GM12878 (cell line): ENCODE data around the gene RAP2B. TPM values are rescaled to one million over a fixed set of nuclear protein-coding genes. Genes with fewer than 3 reads are reported as not detected.

ENCODE experiments used
- CREB1 ChIP-seq: IDR thresholded peaks from 2 replicates; pipeline ENCODE4 v1.6.1; 2012; ENCODE audit warnings: low read depth, mild to moderate bottlenecking, inconsistent platforms
- EP300 ChIP-seq, 2 experiments: fragments of 150-350 bp in 1 of 2; IDR thresholded peaks; 2 replicates each; pipeline ENCODE4 v1.6.1; 2011 to 2012; ENCODE audit warnings: low read depth in 2 of 2, low read length in 2 of 2, borderline replicate concordance in 1 of 2, improper control_type of control experiment in 1 of 2, inconsistent platforms in 1 of 2; ENCODE audit not compliant: control insufficient read depth in 1 of 2
- SPI1 ChIP-seq: IDR thresholded peaks from 2 replicates; pipeline ENCODE4 v1.6.1; 2011; ENCODE audit warnings: low read depth, mild to moderate bottlenecking, low read length, moderate library complexity, borderline replicate concordance; ENCODE audit not compliant: insufficient read depth
- polyA plus RNA-seq, 11 experiments: library from polyadenylated mRNA; depleted of rRNA in 4 of 11; unstranded in 6 of 11; stranded (reverse) in 5 of 11; fragments of >200 nt; fragmentation: Nextera tagmentation in 4 of 11; fragmentation: Illumina TruSeq in 1 of 11; extraction: Ambion mirVana in 4 of 11; extraction: Trizol in 1 of 11; gene quantifications; 1 replicate in 1 of 11; 2 replicates in 10 of 11; pipeline versions ENCODE4 v1.2.1 to v1.2.3, GENCODE V29; 2011 to 2016; ENCODE audit warnings: inconsistent platforms in 2 of 11, missing spikeins in 2 of 11, low read depth in 1 of 11
- total RNA-seq, 4 experiments: library from RNA; depleted of rRNA in 3 of 4; stranded (reverse); fragments of >200 nt in 3 of 4; fragmentation: Illumina TruSeq in 1 of 4; extraction: Trizol in 1 of 4; gene quantifications; 2 replicates each; pipeline versions ENCODE4 v1.2.1 to v1.2.3, GENCODE V29; 2013 to 2021
- TF ChIP-seq, protein P1 (sequence below): fragments of 450-650 bp; IDR thresholded peaks from 2 replicates; pipeline ENCODE4 v1.6.1; 2016; ENCODE audit warnings: mild to moderate bottlenecking, moderate library complexity, borderline replicate concordance
- TF ChIP-seq, protein P2 (sequence below): fragments of 450-650 bp; IDR thresholded peaks from 2 replicates; pipeline ENCODE4 v1.6.1; 2016; ENCODE audit warnings: mild to moderate bottlenecking
- TF ChIP-seq, protein P3 (sequence below): fragments of 450-650 bp; IDR thresholded peaks from 2 replicates; pipeline ENCODE4 v1.6.1; 2018; ENCODE audit warnings: borderline replicate concordance, mild to moderate bottlenecking; ENCODE audit not compliant: partially characterized antibody
- TF ChIP-seq, protein P4 (sequence below): IDR thresholded peaks from 2 replicates; pipeline ENCODE4 v1.6.1; 2012; ENCODE audit warnings: improper control_type of control experiment, low read depth, low read length; ENCODE audit not compliant: insufficient replicate concordance

Gene RAP2B
- total and polyA plus RNA-seq, 10 of the 15 experiments (the other 5 are each of a cell fraction or from before 2014, with no cell fraction given) = 5.9 to 21.3 (median 12.0) TPM

DNA sequence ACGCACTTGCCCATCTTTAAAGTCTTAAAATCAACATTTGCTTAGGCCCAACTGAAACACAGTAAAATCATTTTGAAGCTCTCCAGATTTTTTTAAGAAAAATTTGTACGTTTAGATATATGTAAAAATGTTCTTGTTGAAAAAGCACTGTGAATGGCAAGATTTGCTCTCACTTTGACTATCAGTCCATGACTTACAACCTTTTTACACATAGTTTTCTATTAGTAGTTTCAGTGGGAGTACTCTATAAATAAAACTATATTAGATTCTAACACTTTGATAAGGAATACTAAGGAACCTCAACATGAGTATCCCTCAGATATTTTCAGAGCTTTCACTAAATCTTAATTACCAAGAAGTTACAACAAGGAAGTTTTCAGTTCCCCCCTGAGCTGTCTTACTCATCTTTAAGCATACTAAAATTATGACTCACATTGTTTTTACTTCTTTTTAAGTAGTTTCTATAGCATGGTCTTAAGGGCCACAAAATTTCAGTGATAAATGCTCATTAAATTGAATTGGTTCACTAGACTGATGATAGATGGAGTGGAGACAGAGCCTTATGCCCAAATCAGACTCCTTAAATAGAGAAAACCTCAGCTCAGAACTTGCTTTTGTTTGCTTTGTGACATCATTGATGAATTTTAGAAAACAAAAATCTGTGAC, 31.6 kb upstream of the RAP2B start (continued):
- TF ChIP-seq, protein P1, sequence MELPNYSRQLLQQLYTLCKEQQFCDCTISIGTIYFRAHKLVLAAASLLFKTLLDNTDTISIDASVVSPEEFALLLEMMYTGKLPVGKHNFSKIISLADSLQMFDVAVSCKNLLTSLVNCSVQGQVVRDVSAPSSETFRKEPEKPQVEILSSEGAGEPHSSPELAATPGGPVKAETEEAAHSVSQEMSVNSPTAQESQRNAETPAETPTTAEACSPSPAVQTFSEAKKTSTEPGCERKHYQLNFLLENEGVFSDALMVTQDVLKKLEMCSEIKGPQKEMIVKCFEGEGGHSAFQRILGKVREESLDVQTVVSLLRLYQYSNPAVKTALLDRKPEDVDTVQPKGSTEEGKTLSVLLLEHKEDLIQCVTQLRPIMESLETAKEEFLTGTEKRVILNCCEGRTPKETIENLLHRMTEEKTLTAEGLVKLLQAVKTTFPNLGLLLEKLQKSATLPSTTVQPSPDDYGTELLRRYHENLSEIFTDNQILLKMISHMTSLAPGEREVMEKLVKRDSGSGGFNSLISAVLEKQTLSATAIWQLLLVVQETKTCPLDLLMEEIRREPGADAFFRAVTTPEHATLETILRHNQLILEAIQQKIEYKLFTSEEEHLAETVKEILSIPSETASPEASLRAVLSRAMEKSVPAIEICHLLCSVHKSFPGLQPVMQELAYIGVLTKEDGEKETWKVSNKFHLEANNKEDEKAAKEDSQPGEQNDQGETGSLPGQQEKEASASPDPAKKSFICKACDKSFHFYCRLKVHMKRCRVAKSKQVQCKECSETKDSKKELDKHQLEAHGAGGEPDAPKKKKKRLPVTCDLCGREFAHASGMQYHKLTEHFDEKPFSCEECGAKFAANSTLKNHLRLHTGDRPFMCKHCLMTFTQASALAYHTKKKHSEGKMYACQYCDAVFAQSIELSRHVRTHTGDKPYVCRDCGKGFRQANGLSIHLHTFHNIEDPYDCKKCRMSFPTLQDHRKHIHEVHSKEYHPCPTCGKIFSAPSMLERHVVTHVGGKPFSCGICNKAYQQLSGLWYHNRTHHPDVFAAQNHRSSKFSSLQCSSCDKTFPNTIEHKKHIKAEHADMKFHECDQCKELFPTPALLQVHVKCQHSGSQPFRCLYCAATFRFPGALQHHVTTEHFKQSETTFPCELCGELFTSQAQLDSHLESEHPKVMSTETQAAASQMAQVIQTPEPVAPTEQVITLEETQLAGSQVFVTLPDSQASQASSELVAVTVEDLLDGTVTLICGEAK = no peak
- TF ChIP-seq, protein P2, sequence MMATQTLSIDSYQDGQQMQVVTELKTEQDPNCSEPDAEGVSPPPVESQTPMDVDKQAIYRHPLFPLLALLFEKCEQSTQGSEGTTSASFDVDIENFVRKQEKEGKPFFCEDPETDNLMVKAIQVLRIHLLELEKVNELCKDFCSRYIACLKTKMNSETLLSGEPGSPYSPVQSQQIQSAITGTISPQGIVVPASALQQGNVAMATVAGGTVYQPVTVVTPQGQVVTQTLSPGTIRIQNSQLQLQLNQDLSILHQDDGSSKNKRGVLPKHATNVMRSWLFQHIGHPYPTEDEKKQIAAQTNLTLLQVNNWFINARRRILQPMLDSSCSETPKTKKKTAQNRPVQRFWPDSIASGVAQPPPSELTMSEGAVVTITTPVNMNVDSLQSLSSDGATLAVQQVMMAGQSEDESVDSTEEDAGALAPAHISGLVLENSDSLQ = peak; percentile 59; the same call in 1 of the 2 replicates
- TF ChIP-seq, protein P3, sequence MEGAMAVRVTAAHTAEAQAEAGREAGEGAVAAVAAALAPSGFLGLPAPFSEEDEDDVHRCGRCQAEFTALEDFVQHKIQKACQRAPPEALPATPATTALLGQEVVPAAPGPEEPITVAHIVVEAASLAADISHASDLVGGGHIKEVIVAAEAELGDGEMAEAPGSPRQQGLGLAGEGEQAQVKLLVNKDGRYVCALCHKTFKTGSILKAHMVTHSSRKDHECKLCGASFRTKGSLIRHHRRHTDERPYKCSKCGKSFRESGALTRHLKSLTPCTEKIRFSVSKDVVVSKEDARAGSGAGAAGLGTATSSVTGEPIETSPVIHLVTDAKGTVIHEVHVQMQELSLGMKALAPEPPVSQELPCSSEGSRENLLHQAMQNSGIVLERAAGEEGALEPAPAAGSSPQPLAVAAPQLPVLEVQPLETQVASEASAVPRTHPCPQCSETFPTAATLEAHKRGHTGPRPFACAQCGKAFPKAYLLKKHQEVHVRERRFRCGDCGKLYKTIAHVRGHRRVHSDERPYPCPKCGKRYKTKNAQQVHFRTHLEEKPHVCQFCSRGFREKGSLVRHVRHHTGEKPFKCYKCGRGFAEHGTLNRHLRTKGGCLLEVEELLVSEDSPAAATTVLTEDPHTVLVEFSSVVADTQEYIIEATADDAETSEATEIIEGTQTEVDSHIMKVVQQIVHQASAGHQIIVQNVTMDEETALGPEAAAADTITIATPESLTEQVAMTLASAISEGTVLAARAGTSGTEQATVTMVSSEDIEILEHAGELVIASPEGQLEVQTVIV = no peak
- TF ChIP-seq EP300 (IDR thresholded peaks at IDR 0.05; ENCODE audit: borderline replicate concordance in 1 of 2, control insufficient read depth in 1 of 2, low read depth in 2 of 2, low read length in 2 of 2) (peak; percentile 87 to 88), CREB1 (no peak), SPI1 (peak; percentile 93)
- TF ChIP-seq, protein P4, sequence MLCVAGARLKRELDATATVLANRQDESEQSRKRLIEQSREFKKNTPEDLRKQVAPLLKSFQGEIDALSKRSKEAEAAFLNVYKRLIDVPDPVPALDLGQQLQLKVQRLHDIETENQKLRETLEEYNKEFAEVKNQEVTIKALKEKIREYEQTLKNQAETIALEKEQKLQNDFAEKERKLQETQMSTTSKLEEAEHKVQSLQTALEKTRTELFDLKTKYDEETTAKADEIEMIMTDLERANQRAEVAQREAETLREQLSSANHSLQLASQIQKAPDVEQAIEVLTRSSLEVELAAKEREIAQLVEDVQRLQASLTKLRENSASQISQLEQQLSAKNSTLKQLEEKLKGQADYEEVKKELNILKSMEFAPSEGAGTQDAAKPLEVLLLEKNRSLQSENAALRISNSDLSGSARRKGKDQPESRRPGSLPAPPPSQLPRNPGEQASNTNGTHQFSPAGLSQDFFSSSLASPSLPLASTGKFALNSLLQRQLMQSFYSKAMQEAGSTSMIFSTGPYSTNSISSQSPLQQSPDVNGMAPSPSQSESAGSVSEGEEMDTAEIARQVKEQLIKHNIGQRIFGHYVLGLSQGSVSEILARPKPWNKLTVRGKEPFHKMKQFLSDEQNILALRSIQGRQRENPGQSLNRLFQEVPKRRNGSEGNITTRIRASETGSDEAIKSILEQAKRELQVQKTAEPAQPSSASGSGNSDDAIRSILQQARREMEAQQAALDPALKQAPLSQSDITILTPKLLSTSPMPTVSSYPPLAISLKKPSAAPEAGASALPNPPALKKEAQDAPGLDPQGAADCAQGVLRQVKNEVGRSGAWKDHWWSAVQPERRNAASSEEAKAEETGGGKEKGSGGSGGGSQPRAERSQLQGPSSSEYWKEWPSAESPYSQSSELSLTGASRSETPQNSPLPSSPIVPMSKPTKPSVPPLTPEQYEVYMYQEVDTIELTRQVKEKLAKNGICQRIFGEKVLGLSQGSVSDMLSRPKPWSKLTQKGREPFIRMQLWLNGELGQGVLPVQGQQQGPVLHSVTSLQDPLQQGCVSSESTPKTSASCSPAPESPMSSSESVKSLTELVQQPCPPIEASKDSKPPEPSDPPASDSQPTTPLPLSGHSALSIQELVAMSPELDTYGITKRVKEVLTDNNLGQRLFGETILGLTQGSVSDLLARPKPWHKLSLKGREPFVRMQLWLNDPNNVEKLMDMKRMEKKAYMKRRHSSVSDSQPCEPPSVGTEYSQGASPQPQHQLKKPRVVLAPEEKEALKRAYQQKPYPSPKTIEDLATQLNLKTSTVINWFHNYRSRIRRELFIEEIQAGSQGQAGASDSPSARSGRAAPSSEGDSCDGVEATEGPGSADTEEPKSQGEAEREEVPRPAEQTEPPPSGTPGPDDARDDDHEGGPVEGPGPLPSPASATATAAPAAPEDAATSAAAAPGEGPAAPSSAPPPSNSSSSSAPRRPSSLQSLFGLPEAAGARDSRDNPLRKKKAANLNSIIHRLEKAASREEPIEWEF = no peak
- TF ChIP-seq, all 136 proteins: peak for 31
